ENCODE measurements around the gene PAK3.
A peak's percentile ranks its signal among the peaks of the same experiment; 100 is the strongest.

PAK3 gene
- 0.41 to 0.79 reads per million in 2 donors for total RNA-seq

- peak; percentile 3 for DNase-seq
These were observed at the start of gene PAK3 for GRCh38 chrX:111095974-111096895. TSS of gene PAK3 (plus strand) at chrX:111096191. CDS start at chrX:111123104, 26,913 bp downstream.

GRCh38 chrX:111047575-111047974 lies 48.4 kb upstream of the PAK3 start:
- no peak for DNase-seq

GRCh38 chrX:111052478-111052877 lies 43.5 kb upstream of the PAK3 start:
- DNase-seq: no peak

GRCh38 chrX:111071542-111072277 lies 24.3 kb upstream of the PAK3 start:
- DNase-seq: no peak

- no peak for DNase-seq
These were observed 12.9 kb upstream of the PAK3 start for GRCh38 chrX:111083081-111083480.

- no peak for DNase-seq
These were observed 9.4 kb upstream of the PAK3 start for GRCh38 chrX:111086591-111087006.

- DNase-seq: no peak
These were observed 7.4 kb upstream of the PAK3 start for GRCh38 chrX:111088628-111089027.

- no peak for DNase-seq
These were observed 5.5 kb upstream of the PAK3 start for GRCh38 chrX:111090458-111090857.

- peak; percentile 6 for DNase-seq
These were observed 2.9 kb downstream of the PAK3 start for GRCh38 chrX:111098874-111099273.

- DNase-seq: no peak
These were observed 4.2 kb downstream of the PAK3 start for GRCh38 chrX:111100191-111100590.

- no peak for DNase-seq
These were observed 5.6 kb downstream of the PAK3 start for GRCh38 chrX:111101580-111101979.

GRCh38 chrX:111102636-111103035 lies 6.6 kb downstream of the PAK3 start:
- no peak for DNase-seq

GRCh38 chrX:111103246-111103645 lies 7.3 kb downstream of the PAK3 start:
- DNase-seq: no peak

GRCh38 chrX:111110098-111110775 lies 14.2 kb downstream of the PAK3 start:
- no peak for DNase-seq

GRCh38 chrX:111114806-111115205 lies 18.8 kb downstream of the PAK3 start:
- DNase-seq: no peak

GRCh38 chrX:111116666-111117065 lies 20.7 kb downstream of the PAK3 start:
- no peak for DNase-seq

GRCh38 chrX:111119341-111119740 lies 23.4 kb downstream of the PAK3 start:
- no peak for DNase-seq

- no peak for DNase-seq
These were observed 27.1 kb downstream of the PAK3 start for GRCh38 chrX:111123125-111123524.

- no peak for DNase-seq
These were observed 27.7 kb downstream of the PAK3 start for GRCh38 chrX:111123606-111124179.

- DNase-seq: no peak
These were observed 28.4 kb downstream of the PAK3 start for GRCh38 chrX:111124418-111124817.

- no peak for DNase-seq
These were observed 31.0 kb downstream of the PAK3 start for GRCh38 chrX:111127038-111127437.

- DNase-seq: no peak
These were observed 33.9 kb downstream of the PAK3 start for GRCh38 chrX:111129921-111130320.

- DNase-seq: no peak
These were observed 35.6 kb downstream of the PAK3 start for GRCh38 chrX:111131572-111131971.
